ENCODE results near the gene EP400. TPM values are rescaled to one million over a fixed set of nuclear protein-coding genes. Genes with fewer than 3 reads are reported as not detected.

EP400 gene
- total and polyA plus RNA-seq, 2 of the 4 experiments (the other 2 are of a cell fraction) = 4.3 to 11.4 TPM

- Histone ChIP-seq H4K5ac (ENCODE audit: low read depth, low read length) (no peak overlapping the region), H3K9me1 (ENCODE audit: insufficient read depth, low read length) (0 out of 2 replicates have a peak, but pooled peaks cover 3% of the 10 kb centered on the region), H3K9ac (ENCODE audit: low read depth, low read length) (no peak overlapping the region), H3K27ac (ENCODE audit: insufficient read depth, low read length) (no peak overlapping the region), H3K56ac (ENCODE audit: extremely low read depth, insufficient read depth, low read length) (no peak overlapping the region), H3K18ac (ENCODE audit: low read depth, low read length) (no peak overlapping the region), H2BK120ac (ENCODE audit: low read depth, low read length) (no peak overlapping the region), H3K4me1 (ENCODE audit: control insufficient read depth, insufficient read depth, low read length) (peaks cover 2% of the 10 kb centered on the region; the same call in 1 of the 2 replicates), H3K27me3 (ENCODE audit: control insufficient read depth, insufficient read depth, low read length) (no peaks in the 10 kb centered on the region), H4K91ac (ENCODE audit: insufficient read depth, low read depth, low read length) (no peak overlapping the region), H3K79me1 (ENCODE audit: low read depth in 1 of 2, low read length in 2 of 2) (peaks cover 4 to 5% of the 10 kb centered on the region in 2 experiments; a peak in 3 of 4 replicates), H3K23ac (ENCODE audit: low read depth, low read length) (no peak overlapping the region), H4K20me1 (ENCODE audit: insufficient read depth, low read length) (no peaks in the 10 kb centered on the region; the same call in 1 of the 2 replicates), H3K36me3 (ENCODE audit: control insufficient read depth, insufficient read depth, low read length) (peaks cover 19% of the 10 kb centered on the region), H2AK5ac (ENCODE audit: low read depth, low read length) (no peak overlapping the region), H3K4me2 (ENCODE audit: low read depth, low read length) (no peak overlapping the region), H2BK15ac (ENCODE audit: low read depth, low read length) (no peak overlapping the region), H2AK9ac (replicated peaks; ENCODE audit: low read depth, low read length, poor library complexity) (no peak overlapping the region), H2BK5ac (ENCODE audit: low read depth, low read length, poor library complexity, severe bottlenecking) (peak overlapping the region; percentile 21), H2AFZ (replicated peaks; ENCODE audit: low read length, poor library complexity) (no peak overlapping the region), H3K14ac (replicated peaks; ENCODE audit: low read depth, low read length) (no peak overlapping the region), H2BK20ac (ENCODE audit: low read depth, low read length) (no peak overlapping the region), H3K4me3 (ENCODE audit: insufficient read depth, low read depth, low read length) (no peak overlapping the region), H3K4ac (ENCODE audit: low read depth, low read length) (no peak overlapping the region), H3K9me3 (ENCODE audit: control insufficient read depth, insufficient read depth, low read length) (no peaks in the 10 kb centered on the region), H4K8ac (ENCODE audit: low read depth in 2 of 2, low read length in 2 of 2) (no peak overlapping the region)
- WGBS, 2 experiments (ENCODE audit: extremely low coverage in 2 of 2, insufficient read length in 1 of 2) = 100% methylated on average over 1 of the region's 7 CpGs; no CpG with 5 or more reads in 1 of the 2 experiments
- TF ChIP-seq ELK1 (IDR thresholded peaks at IDR 0.05; ENCODE audit: borderline replicate concordance, low read depth, low read length) = no peak
- peak; percentile 41; the same call in 1 of the 2 replicates for TF ChIP-seq CEBPB (IDR thresholded peaks at IDR 0.05; ENCODE audit: low read depth, low read length)
- peak; percentile 59 for DNase-seq
- dilution Hi-C loops (cut with HindIII; ENCODE audit: low sequenced_read_pairs, unreplicated experiment) = no loop called here
- ChIA-PET CTCF (no interaction called here), POLR2A (ENCODE audit: unreplicated experiment) (no interaction called here)
- no TSS peak for BruUV-seq (replicated peaks)
- intact Hi-C loops (cut with micrococcal nuclease) = no loop called here
- peak; percentile 53 for ATAC-seq (ENCODE audit: low read depth)
- in situ Hi-C loops (cut with MboI; ENCODE audit: low sequenced_read_pairs) = no loop called here
These were observed 157.2 kb downstream of the EP400 start for GRCh38 chr12:132106921-132107320.
